ENCODE data around the gene IKBKE. TPM values are rescaled to one million over a fixed set of nuclear protein-coding genes. Genes with fewer than 3 reads are reported as not detected.

IKBKE gene
- total and polyA plus RNA-seq, 2 experiments from 2014 or later = 24.7 to 27.0 TPM

DNA sequence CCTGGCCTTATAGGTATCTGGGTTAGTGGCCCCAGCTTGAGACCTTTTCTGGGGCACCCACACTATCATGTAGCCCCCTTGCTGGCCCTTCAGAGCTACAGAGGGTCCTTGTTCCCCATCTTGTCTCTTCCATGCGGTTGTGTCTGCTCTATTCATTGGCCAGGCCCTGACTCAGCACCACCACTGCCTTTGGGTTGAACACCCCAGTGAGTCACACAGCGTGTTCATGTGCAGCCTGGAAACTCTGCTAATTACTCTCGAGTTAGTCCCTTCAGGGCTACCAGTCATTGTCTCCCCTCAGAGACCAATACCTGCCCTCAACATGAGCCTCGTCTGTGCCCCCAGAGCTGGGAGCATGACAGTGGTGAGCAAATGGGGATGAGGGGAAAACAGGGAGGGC is 28.2 kb upstream of the IKBKE start:
- H3K4me1 ChIP-seq (ENCODE audit: low read depth) = peaks cover 22% of the 10 kb centered on the region
- TF ChIP-seq, protein P1, sequence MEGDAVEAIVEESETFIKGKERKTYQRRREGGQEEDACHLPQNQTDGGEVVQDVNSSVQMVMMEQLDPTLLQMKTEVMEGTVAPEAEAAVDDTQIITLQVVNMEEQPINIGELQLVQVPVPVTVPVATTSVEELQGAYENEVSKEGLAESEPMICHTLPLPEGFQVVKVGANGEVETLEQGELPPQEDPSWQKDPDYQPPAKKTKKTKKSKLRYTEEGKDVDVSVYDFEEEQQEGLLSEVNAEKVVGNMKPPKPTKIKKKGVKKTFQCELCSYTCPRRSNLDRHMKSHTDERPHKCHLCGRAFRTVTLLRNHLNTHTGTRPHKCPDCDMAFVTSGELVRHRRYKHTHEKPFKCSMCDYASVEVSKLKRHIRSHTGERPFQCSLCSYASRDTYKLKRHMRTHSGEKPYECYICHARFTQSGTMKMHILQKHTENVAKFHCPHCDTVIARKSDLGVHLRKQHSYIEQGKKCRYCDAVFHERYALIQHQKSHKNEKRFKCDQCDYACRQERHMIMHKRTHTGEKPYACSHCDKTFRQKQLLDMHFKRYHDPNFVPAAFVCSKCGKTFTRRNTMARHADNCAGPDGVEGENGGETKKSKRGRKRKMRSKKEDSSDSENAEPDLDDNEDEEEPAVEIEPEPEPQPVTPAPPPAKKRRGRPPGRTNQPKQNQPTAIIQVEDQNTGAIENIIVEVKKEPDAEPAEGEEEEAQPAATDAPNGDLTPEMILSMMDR (IDR thresholded peaks at IDR 0.05; ENCODE audit: low read depth, low read length) = no peak
- peaks cover 21% of the 10 kb centered on the region for H3K36me3 ChIP-seq
- H3K9me3 ChIP-seq (ENCODE audit: low read depth) = no peaks in the 10 kb centered on the region
- no peak overlapping the region for H3K4me3 ChIP-seq
- no peak overlapping the region for H3K27ac ChIP-seq
- H3K27me3 ChIP-seq = no peaks in the 10 kb centered on the region
- DNase-seq (ENCODE audit: low read depth in 1 of 2, low spot score in 1 of 2) = no peak

DNA sequence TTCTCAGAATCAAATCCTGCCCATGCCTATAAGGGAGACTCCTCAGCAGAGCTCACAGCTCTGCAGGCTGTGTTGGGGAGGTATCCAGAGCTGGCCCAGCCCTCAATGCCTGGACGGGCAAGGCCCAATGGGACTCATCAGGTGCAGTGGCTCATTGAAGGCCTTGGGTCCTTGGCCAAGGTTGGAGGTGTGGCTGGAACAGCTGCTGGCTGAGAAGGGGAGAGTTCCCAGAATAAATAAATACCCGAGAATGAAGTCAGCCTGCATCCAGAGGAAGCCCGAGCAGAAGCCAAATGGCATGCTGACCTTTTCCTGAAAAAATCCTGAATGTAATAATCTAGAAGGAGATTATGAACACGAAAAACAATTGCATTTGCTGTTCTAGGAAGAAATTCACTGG is 25.2 kb upstream of the IKBKE start:
- H3K4me1 ChIP-seq (ENCODE audit: low read depth) = peaks cover 7% of the 10 kb centered on the region
- peaks cover 17% of the 10 kb centered on the region for H3K36me3 ChIP-seq
- DNase-seq (ENCODE audit: low read depth in 1 of 2, low spot score in 1 of 2) = no peak
- H3K9me3 ChIP-seq (ENCODE audit: low read depth) = no peaks in the 10 kb centered on the region
- H3K27ac ChIP-seq = no peak overlapping the region
- TF ChIP-seq, protein P1 (IDR thresholded peaks at IDR 0.05; ENCODE audit: low read depth, low read length) = no peak
- H3K4me3 ChIP-seq = no peak overlapping the region
- no peaks in the 10 kb centered on the region for H3K27me3 ChIP-seq

GRCh38 chr1:206445911-206446356 is 24.3 kb upstream of the IKBKE start:
- Histone ChIP-seq H3K27ac (no peak overlapping the region), H3K36me3 (peaks cover 22% of the 10 kb centered on the region)
- TF ChIP-seq, protein P1 (IDR thresholded peaks at IDR 0.05; ENCODE audit: low read depth, low read length) = no peak

DNA sequence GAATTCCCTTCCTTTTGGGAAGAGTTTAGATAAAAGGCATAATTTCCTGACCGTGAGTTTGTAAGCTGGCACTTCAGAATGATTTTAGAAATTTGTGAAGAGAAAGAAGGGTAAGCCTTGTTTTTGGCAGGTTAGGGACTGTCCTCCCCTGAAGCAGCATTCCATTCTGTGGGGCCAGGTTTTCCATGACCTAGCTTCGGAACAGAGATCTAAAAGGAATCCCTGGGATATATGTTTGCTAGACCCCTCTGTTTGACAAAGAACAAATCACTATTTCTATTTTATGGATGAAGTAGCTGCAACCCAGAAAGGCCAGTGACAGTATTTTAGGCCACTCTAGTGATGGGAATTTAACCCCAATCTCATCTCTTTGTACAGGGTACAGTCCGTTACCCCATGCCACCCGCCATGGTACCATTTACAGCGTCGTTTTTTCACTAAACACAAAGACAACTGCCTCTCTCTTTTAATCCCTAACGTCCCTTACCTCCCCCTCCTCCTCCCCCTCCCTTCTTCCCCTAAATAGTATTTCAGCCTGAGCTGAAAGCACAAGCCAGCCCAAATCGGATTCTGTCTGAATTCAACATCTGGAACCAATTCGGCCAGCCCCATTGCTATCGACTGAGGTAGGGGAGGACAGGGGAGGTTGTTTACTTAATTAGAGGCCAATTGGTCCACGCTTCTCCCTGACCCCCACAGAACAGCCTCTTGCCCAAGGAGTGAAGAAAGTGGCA is 23.4 kb upstream of the IKBKE start:
- Histone ChIP-seq H3K9me3 (ENCODE audit: low read depth) (no peaks in the 10 kb centered on the region), H3K36me3 (peaks cover 20% of the 10 kb centered on the region)
- no peak for DNase-seq (ENCODE audit: low read depth in 1 of 2, low spot score in 1 of 2)

More at GRCh38 chr1:206445911-206446356, 24.3 kb upstream of the IKBKE start:
- no peak overlapping the region for H3K4me3 ChIP-seq
- no peaks in the 10 kb centered on the region for H3K27me3 ChIP-seq
- DNase-seq (ENCODE audit: low read depth in 1 of 2, low spot score in 1 of 2) = no peak
- no peaks in the 10 kb centered on the region for H3K9me3 ChIP-seq (ENCODE audit: low read depth)
- H3K4me1 ChIP-seq (ENCODE audit: low read depth) = peaks cover 8% of the 10 kb centered on the region

GRCh38 chr1:206447422-206447765 is 22.9 kb upstream of the IKBKE start:
- DNase-seq (ENCODE audit: low read depth in 1 of 2, low spot score in 1 of 2) = no peak
- peaks cover 18% of the 10 kb centered on the region for H3K36me3 ChIP-seq
- TF ChIP-seq, protein P1 (IDR thresholded peaks at IDR 0.05; ENCODE audit: low read depth, low read length) = no peak
- H3K27ac ChIP-seq = no peak overlapping the region
- H3K4me1 ChIP-seq (ENCODE audit: low read depth) = peaks cover 17% of the 10 kb centered on the region
- H3K9me3 ChIP-seq (ENCODE audit: low read depth) = no peaks in the 10 kb centered on the region
- no peak overlapping the region for H3K4me3 ChIP-seq
- H3K27me3 ChIP-seq = no peaks in the 10 kb centered on the region

More for the DNA sequence above, 23.4 kb upstream of the IKBKE start:
- TF ChIP-seq, protein P1 (IDR thresholded peaks at IDR 0.05; ENCODE audit: low read depth, low read length) = no peak
- Histone ChIP-seq H3K4me1 (ENCODE audit: low read depth) (peaks cover 16% of the 10 kb centered on the region), H3K4me3 (no peak overlapping the region), H3K27ac (no peak overlapping the region), H3K27me3 (no peaks in the 10 kb centered on the region)
